HCEC 1CT (cell line): ENCODE measurements around the gene CDH4.

Source experiments
- DNase-seq: peaks from one replicate; pipeline ENCODE4 v3.0.0-alpha.2; 2017

The CDH4 gene

GRCh38 chr20:61762886-61763739, 511.1 kb downstream of the CDH4 start:
- no peak for DNase-seq

DNA sequence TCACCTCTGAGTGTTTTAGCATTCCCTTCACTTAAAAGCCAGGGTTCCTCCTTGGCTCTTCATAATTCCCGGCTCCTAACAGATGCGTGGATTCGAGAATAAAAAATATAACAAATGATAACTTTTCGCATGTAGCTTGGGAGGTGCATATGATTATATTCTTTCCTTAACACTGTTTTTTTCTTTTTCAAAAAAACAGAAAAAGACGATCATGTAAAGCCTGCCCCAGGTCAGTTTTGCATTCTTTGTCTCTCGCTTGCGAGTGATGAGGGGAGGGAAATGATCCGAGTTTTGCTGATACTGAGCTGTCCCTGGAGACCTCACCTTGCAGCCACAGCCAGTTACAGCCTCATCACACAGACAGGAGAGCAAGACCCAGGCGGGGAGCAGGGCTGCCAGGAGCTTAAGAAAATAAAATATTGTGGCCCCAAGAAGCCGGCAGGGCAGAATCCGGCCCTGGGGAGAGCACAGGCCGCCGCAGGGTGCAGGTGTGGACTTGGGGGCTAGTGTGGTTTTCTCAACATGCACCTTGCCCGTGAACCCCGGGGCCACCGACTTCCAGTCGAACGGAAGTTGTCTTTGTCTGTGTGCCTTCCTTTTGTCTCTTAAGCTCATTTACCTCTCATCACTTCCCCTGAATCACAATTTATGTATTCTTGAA, 511.8 kb downstream of the CDH4 start:
- no peak for DNase-seq

GRCh38 chr20:61764471-61765025, 512.5 kb downstream of the CDH4 start:
- no peak for DNase-seq

GRCh38 chr20:61765081-61765870, 513.2 kb downstream of the CDH4 start:
- no peak for DNase-seq

GRCh38 chr20:61765871-61766654, 514.0 kb downstream of the CDH4 start:
- no peak for DNase-seq

GRCh38 chr20:61766921-61767610, 515.0 kb downstream of the CDH4 start:
- no peak for DNase-seq

- no peak for DNase-seq
These were observed 515.9 kb downstream of the CDH4 start for GRCh38 chr20:61767761-61768494.

GRCh38 chr20:61768571-61769285, 516.7 kb downstream of the CDH4 start:
- DNase-seq = no peak

DNA sequence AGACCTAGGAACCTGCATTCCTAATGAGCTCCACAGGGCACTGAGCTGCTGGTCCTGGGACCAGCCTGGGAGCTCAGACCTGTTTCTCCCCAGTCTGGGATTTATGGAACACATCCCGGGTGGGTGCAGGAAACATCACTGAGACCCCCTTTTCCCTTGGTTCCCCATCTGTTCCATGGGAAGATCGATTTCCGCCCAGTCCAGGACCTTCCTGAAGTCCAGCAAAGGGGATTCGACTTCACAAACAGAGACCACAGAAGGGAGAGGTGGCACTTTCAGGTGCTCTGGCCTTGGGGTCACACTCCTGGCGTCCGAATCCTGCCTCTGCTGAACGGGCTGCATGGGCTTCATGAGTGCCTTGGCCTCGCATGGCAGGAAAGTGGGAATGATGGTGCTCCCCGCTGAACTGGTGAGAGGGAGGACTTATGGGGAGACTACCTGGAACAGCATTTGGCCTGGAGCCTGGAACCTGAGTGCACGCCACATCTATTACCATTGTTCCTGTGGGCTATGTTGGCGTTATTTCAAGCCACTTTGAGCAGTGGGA, 517.3 kb downstream of the CDH4 start:
- DNase-seq = no peak

DNA sequence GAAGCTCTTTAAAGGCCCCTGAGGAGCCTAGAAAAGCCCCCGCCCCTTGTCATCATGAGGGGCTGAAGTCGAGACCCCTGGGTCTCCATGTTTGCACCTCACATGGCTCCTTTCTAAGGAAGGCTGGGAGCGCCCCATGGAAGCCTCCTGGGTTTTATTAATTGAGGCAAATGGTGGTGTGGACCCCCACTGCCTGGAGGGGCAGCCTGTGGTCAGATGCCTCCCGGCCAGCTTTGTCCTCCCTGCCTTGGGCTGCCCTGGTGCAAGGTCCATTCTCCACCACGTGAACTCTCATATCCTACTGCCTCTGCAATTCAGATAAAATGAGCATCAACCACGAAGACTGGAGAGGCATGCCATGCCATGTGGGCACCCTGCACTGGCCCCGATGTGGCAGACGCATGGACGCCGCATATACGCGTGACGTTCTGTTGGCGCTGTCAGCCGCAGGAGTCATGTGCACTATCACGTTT, 518.1 kb downstream of the CDH4 start:
- no peak for DNase-seq

- DNase-seq = no peak
These were observed 519.8 kb downstream of the CDH4 start for GRCh38 chr20:61771805-61772350.

DNA sequence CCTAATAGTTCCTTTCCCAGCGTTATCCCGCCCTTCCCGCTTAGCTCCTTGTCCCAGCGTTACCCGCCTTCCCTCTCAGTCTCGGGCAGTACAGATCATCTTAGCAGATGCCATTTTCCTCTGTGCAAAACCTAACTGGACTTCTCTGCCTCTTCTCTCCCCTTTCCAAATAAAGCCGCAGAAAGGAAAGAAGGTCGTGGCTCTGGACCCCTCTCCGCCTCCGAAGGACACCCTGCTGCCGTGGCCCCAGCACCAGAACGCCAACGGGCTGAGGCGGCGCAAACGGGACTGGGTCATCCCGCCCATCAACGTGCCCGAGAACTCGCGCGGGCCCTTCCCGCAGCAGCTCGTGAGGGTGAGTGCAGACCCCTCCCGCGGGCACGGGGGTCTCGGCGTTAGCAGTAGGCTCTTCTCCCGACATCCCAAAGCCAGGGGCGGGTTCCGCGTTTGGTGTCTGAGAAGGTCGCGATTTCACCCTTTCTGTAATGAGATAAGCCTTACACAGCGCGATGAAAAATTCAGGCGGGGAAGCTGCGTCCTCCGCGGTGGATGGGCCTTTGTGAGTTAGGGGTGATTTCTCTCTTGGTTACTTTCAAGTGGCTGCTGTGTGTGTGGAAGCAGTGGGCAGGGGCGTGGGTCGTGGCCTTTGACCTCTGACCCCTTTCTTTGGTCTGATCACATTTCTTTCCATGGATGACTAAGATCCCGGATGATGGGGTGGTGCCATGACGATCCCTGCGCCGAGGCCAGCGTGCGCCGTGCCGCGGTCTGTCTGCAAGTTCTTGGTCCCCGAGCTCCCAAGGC, 521.0 kb downstream of the CDH4 start:
- DNase-seq = no peak

DNA sequence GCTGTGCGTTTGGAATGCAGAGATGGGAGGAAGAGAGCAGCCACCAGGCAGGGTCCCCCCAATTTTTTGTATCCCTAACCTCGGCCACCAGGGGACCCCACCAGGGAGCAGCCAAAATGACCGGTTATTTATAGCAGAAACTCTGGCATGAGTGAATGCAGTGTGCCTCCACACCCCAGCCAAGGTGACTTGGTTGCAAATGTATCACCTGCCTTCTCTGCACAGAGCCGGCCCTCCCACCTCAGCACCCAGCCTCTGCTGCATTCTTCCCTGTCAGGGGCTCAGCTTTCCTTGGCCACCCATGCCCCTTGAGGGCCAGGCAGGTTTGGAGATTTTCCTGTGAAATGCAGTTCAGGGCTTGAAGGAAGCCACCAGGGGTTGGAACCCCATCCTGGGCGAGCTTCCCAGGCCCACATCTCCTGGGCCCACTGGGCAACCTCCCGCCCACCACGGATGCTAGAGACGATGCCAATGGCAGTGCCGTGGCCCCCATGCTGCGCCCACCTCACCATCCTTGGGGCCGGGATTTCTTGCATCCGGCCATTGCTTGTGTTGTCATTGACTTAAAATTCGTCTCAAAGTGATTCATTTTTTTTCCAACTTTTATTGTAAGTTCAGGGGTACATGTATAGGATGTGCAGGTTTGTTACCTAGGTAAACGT, 522.0 kb downstream of the CDH4 start:
- DNase-seq = no peak

DNA sequence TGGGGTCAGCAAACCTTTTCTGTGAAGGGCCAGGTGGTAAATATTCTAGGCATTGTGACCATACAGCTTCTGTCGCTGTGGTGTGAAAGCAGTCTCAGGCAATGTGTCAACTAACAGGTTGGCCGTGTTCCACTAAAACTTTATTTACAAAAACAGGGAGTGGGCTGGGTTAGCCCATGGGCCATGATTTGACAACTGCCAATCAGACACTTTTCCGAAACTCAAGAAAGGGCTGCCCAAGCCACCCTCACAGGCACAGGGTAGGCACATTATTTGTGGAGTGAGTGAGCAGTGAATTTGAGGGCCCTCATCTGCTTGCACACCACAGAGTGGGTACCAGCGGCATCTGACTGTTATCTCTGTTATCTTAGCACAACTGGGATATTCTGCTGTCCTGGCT, 523.4 kb downstream of the CDH4 start:
- DNase-seq = no peak

DNA sequence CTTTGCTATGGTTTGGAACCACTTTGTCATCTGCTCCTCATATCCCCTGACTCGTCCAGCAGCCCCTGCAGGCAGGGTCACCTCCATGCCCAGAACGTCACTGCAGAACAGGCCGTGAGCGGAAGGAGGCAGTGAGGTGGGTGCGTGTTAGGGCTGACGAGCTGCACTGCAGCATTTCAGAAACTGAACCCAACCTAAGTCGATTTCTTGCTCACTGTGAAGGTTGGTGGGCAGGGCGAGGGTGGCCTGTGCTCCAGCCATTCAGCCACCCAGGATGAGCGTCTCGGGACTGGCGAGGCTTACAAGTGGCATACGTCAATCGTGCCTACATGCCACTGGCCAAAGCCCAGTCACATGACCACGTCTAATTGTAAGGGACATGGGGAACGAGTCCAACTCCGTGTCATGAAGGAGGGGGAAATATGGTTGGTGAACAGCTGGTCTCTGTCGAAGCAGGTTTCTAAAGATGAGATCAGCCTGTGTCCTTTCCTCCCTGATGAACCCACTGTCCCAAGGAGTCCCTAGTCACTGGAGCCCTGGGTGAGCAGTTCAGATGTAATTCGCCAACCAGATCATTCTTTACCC, 524.5 kb downstream of the CDH4 start:
- no peak for DNase-seq

GRCh38 chr20:61777773-61778494, 525.9 kb downstream of the CDH4 start:
- DNase-seq = no peak

GRCh38 chr20:61778495-61778863, 526.4 kb downstream of the CDH4 start:
- no peak for DNase-seq
